ENCODE data around the gene EXOSC6. TPM values are rescaled to one million over a fixed set of nuclear protein-coding genes. Genes with fewer than 3 reads are reported as not detected.
A peak's percentile ranks its signal among the peaks of the same experiment; 100 is the strongest.
"Not testable (repeated sequence)": the region's sequence is repeated elsewhere in the genome, so short reads cannot be mapped to it uniquely, and the experiment has no call there.

The EXOSC6 gene
- total RNA-seq (2014; rRNA removed; shearing (Covaris generic)), result 20.9 and 21.1 TPM in 2 replicates
- polyA plus RNA-seq (2014; cell fraction: nucleus; rRNA removed), result 17.5 and 17.9 TPM in 2 replicates

DNA sequence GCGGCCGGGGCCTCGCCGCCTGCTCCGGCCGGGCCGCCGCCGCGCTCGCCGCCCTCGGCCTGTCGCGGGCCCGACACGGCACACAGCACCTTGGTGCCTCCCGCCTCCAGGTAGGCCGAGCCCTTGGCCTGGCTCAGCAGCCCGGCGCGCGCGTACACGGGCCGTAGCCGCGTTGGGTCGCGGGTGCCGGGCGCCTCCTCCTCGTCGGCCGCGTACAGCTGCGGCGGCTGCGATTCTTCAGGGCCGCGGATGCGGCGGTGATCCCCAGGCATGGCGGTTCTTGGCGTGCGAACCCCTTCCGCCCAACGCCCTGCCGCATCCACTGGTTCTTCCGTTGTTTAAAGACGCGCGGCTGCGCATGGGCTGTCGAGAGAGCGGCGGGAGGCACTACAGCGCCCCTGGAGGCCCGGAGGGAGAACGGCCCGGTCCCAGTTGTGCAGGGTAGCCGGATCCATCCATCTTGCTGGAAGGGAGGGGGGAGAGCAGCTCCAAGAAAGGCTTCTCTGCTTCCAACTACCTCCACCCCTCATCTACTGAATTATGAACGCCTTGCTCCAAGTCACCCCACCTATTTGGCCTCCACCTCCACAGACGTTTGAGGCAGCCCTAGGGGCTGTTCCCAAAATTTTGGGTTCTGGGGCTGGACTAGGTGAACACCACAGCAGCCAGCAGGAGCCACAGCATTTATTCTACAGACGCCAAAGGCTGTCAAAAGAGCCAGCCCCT lies at the start of gene EXOSC6:
TSS of gene EXOSC6 (minus strand) at position 312 of the 726 bp plus-strand sequence. CDS start at position 272, 40 bp downstream.
- DNase-seq (ENCODE audit: extremely low read depth, low read depth), result peak; percentile 89

GRCh38 chr16:70301121-70301520 lies 49.4 kb upstream of the EXOSC6 start:
- no peak for DNase-seq (ENCODE audit: extremely low read depth, low read depth)

GRCh38 chr16:70298988-70299938 lies 47.5 kb upstream of the EXOSC6 start, which contains the start of gene DDX19B:
TSS of gene DDX19B (plus strand) at chr16:70299186. CDS start at chr16:70299298, 112 bp downstream.
- DNase-seq (ENCODE audit: extremely low read depth, low read depth), result peak; percentile 35

DNA sequence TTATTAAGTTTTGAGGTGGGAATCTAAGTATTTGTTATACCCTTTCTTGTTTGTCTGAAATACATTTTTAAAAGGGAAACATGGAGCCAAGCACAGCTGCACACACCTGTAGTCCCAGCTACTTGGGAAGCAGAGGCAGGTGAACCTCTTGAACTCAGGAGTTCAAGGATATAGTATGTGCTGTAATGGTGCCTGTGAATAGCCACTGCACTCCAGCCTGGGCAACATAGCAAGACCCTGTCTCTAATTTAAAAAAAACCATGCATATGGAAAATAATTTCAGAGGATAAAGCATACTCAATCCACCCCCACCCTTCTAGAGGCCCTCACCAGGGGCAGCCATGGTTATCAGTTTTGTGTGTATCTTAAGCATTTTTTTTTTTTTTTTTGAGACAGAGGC lies 43.9 kb upstream of the EXOSC6 start:
- no peak for DNase-seq (ENCODE audit: extremely low read depth, low read depth)

GRCh38 chr16:70294385-70295025 lies 42.8 kb upstream of the EXOSC6 start:
- DNase-seq (ENCODE audit: extremely low read depth, low read depth), result no peak

DNA sequence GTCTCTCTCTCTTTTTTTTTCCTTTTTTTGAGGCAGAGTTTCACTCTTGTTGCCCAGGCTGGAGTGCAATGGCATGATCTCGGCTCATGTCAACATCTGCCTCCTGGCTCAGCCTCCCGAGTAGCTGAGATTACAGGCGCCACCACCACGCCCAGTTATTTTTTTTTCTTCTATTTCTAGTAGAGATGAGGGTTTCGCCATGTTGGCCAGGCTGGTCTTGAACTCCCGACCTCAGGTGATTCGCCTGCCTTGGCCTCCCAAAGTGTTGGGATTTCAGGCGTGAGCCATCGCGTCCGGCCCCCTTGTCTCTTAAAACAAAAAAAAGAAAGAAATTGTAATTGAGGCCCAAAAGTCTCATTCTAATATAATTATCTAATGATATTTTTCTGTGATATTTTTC lies 40.4 kb upstream of the EXOSC6 start:
- not testable (repeated sequence) for DNase-seq (ENCODE audit: extremely low read depth, low read depth)

DNA sequence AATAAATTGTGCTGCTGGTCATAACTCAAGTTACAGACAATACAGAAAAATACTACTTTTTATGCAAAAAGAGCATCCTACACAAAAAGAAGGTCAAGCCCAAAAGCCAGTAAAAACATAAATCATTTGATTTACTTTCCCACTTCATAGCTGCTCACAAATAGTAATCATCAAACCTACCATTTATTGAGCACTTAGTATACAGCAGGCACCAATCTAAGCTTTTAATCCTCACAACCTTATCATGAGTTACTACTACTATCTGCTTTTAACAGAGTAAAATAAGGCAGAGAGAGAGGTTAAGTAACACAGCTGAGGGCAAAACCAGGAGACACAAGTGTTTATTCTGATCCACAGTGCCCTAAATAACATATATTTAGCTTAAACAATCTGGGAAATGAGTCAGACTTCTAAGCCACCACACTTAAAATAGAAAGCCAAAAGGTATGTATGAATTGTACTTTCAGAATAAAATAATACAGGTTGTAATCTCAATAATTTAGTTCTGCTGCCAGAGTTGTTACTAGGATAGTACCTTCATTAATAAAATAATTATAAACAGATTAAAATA lies 39.3 kb upstream of the EXOSC6 start:
- no peak for DNase-seq (ENCODE audit: extremely low read depth, low read depth)

DNA sequence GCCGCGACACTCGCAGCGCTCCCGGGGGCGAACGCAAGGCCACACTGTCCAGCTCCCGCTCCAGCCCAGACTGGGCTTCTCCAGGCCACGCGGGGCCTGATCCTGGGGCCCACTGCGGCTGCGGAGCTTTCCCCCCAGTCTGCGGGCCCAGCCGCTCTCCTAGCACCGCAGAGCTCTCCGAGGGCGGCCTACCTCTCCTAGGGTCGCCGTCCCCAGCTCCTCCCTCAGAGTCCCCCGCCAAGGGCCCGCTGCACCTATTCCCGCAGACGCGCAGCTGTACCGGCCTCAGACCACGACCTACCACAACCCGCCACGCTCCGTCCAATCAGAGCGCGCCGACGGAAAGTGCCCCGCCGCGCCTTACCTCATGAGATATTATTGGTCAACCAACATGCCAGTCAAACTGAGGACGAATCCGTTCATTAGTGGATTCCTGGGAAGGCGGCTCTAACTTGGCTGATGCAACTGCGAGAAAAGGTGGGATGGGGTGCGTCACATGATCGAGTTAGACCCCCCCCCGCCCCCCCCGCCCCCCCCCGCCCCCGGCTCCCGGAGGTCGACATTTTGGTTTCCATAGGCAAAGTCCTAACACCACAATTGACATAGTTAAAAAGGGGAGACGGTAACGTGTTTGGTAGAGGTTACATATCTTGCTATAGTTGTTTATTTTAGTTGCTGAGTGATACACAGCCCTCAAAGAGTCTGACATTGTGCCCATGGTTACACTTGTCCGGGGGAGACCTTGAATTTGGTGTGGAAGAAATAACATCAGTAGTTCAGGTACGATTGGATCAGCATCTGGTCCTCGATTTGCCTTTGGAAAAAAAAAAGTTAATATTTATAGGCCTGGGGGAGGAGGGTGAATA lies 37.7 kb upstream of the EXOSC6 start, which contains the start of gene AARS1:
TSS of gene AARS1 (minus strand) at position 278 of the 866 bp plus-strand sequence. CDS start 6,743 bp downstream, outside the sequence.
- DNase-seq (ENCODE audit: extremely low read depth, low read depth), result peak; percentile 99

DNA sequence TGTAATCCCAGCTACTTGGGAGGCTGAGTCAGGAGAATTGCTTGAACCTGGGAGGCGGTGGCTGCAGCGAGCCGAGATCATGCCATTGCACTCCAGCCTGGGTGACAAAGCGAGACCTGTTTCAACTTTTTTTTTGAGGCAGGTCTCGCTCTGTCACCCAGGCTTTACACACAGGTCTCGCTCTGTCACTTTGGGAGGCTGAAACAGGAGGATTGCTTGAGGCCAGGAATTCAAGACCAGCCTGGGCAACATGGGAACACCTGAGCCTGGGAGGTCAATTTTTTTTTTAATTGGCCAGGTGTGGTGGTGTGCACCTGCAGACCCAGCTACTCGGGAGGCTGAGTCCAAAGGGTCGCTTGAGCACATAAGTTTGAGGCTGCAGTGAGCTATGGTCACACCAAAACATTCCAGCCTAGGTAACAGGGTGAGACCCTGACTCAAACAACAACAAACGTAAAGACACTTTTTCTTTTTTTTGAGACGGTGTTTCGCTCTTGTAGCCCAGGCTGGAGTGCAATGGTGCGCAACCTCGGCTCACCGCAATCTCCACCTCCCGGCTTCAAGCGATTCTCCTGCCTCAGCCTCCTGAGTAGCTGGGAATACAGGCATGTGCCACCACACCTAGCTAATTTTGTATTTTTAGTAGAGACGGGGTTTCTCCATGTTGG lies 35.7 kb upstream of the EXOSC6 start:
- not testable (repeated sequence) for DNase-seq (ENCODE audit: extremely low read depth, low read depth)

- DNase-seq (ENCODE audit: extremely low read depth, low read depth), result no peak
These were observed 24.7 kb upstream of the EXOSC6 start for GRCh38 chr16:70276392-70276791.

- no peak for DNase-seq (ENCODE audit: extremely low read depth, low read depth)
These were observed 20.0 kb upstream of the EXOSC6 start for GRCh38 chr16:70271696-70272095.

GRCh38 chr16:70270176-70270575 lies 18.4 kb upstream of the EXOSC6 start:
- no peak for DNase-seq (ENCODE audit: extremely low read depth, low read depth)

- DNase-seq (ENCODE audit: extremely low read depth, low read depth), result no peak
These were observed 17.7 kb upstream of the EXOSC6 start for GRCh38 chr16:70269471-70269870.

DNA sequence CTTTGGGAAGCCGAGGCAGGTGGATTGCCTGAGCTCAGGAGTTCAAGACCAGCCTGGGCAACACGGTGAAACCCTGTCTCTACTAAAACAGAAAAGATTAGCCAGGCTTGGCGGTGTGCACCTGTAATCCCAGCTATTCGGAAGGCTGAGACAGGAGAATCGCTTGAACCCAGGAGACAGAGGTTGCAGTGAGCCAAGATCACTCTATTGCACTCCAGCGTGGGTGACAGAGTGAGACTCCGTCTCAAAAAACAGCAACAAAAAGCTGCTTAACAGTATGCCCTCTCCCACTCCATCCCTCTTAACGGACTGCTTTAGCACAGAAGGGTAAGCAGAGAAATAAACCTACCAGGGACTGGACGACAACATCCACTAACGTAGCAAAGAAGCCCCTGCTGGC lies 16.2 kb upstream of the EXOSC6 start:
- DNase-seq (ENCODE audit: extremely low read depth, low read depth), result not testable (repeated sequence)

- peak; percentile 35 for DNase-seq (ENCODE audit: extremely low read depth, low read depth)
These were observed 15.8 kb upstream of the EXOSC6 start for GRCh38 chr16:70267516-70267915.

DNA sequence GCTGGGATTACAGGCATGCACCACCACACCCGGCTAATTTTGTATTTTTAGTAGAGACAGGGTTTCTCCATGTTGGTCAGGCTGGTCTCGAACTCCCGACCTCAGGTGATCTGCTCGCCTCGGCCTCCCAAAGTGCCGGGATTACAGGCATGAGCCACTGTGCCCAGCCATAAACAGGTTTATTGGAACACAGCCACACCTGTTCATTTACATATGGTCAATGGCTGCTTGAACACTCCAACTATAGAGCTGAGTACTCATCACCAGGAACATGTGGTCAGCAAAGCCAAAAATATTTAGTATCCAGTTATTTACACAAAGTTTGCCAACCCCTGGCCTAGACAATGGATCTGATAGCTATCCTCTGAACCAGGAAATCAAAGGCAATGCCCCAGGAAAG lies 8.2 kb upstream of the EXOSC6 start:
- not testable (repeated sequence) for DNase-seq (ENCODE audit: extremely low read depth, low read depth)

DNA sequence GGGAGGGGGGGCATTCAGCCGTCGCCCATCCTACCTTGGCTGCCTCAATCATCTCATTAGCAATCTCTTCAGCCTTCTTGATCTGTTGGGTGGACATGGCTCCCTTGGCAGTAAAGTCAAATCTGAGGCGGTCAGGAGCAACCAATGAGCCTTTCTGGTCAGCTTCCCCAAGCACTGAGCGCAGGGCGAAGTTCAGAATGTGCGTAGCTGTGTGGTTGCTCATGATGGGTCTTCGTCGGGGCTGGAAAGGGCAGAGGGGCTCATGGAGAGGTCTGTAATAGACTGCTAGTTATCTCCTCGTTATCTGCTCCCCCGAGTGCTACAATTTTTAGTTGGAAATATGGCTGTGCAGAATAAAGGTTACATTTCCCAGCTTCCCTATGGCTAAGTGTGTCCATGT lies 7.2 kb upstream of the EXOSC6 start:
- DNase-seq (ENCODE audit: extremely low read depth, low read depth), result no peak

DNA sequence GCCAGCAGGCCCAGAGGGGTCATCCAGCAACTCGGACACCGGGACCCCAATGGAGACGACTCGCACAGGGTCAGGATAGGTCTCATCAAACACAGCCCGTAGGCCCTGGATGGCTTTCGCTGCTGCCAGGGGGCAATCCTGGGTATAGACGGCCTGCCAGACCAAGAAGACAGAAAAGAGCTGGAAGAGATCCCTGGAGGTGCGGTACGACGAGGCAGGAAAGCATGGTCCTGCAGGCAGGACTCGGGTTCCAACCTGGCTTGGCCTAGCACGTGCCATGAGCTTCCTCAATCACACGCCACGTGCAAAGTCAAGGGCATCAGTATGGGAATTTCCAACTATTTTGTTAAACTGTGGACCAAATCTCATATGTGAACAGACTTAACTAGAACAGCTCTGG lies 6.3 kb upstream of the EXOSC6 start:
- no peak for DNase-seq (ENCODE audit: extremely low read depth, low read depth)

DNA sequence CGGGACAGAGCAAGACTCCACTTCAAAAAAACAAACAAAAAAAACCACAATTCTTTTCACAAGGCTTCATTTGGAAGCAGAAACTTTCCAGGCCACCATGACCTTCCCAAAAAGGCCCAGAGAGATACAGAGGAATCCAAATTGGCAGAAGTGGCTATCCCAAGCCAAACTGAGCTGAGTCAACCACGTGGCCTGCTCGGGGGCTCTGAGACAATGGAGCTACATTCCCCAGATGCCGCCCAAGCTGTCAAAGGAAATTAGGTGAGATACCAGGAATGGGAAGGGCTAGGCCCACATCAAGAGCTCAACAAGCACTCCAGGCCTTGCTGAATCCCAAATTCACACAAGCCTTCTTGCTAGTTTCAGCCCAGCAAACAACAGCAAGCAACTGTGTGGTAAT lies 5.7 kb upstream of the EXOSC6 start:
- DNase-seq (ENCODE audit: extremely low read depth, low read depth), result no peak
